Stimulated activated CD8-positive, alpha-beta memory T cell treated with anti-CD3 and anti-CD28 coated beads, Interleukin-15, amount 100 ng/mL, for 48 hours (primary cell): Measurements from ENCODE around the gene TMA16.
"Not testable (repeated sequence)": the region's sequence is repeated elsewhere in the genome, so short reads cannot be mapped to it uniquely, and the experiment has no call there.

Experiments used
- DNase-seq, 2 donors: peaks; one replicate each; pipeline ENCODE4 v3.0.0-alpha.2; 2020; ENCODE audit warnings: low read depth in 2 of 2

TMA16 gene

GRCh38 chr4:163515198-163515597 is 20.7 kb downstream of the TMA16 start:
- DNase-seq: no peak

DNA sequence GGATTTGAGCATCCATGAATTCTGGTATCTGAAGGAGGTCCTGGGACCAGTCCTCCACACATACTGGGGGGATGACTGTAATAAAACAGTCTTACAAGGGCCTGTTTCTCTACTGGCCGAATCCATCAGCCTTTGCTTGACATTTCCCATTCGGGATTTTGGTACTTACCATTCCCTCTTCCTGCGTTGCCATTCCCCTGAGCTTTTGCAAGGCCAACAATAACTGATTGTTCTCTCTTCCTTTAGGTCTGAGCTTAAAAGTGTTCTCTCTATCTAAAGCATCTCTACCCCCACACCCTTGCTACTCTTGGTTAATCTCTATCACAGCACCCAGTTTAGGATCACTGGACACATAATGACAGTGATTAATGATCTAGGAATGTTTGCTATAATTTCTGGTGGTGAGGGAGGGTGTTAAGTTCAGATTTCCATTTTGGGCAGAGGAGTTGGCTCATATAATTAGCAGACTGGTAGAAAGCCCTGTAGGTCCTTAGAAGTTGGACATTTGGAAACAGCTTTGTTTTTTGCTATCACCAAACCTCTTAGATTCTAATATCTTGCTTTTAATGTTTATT is 29.4 kb downstream of the TMA16 start:
- DNase-seq: no peak

GRCh38 chr4:163525982-163526381 is 31.5 kb downstream of the TMA16 start:
- no peak for DNase-seq

DNA sequence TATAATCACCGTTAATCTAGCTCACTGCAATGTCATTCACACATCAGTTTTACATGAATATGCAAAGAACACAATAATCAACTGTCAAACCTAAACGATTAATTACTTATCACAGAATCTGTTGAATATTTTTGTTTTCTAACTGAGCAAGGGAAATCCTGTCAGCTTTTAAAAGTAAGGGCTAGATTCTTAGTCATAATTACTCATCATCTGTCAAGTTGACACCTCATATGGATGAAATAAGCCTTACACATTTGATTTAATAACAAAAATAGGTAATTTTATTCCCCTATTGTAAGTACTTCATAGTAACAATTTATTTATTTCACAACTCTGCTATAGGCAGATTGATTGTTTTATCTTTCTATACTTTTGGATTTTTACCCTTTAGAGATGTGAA is 32.7 kb downstream of the TMA16 start:
- no peak for DNase-seq

DNA sequence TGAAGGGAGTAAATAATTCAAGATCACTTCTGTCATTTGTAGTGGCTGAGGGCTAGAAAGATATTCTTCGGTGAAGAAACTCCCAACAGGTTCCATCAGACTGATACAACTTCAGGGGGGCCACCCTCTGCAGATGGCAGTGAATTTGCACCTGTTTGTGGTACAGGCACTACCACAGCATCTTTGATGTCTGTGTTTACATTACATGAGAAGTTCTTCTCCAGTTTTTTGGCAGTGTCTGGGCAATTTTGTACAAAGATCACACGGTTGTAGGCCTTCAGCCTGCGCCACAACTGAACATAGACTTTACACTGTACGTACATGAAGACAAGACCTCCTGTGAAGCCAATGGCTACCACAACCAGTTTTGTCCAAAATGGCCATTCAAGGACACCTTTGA is 34.2 kb downstream of the TMA16 start:
- DNase-seq: no peak

DNA sequence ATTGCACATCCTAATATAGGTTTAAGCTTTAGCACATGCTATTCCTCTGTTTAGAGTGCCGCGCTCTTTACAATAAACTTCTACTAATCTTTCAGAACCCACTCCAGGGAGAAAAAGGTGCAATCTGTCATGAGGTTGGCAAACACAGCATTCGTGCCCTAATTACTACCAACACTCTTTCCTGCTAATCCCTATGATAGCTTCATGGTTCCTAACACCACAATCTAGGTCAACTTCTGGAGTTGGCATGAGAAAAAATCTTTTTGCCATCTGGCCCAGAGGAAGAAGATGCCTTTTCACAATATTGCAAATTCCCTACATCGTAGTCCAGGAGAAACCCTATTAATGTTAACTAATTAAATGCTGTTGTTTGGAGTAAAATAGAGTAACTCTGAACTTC is 39.6 kb downstream of the TMA16 start:
- DNase-seq: no peak

- DNase-seq: no peak
Measured at GRCh38 chr4:163535657-163536056, 41.2 kb downstream of the TMA16 start.

GRCh38 chr4:163536091-163536490 is 41.6 kb downstream of the TMA16 start:
- no peak for DNase-seq

DNA sequence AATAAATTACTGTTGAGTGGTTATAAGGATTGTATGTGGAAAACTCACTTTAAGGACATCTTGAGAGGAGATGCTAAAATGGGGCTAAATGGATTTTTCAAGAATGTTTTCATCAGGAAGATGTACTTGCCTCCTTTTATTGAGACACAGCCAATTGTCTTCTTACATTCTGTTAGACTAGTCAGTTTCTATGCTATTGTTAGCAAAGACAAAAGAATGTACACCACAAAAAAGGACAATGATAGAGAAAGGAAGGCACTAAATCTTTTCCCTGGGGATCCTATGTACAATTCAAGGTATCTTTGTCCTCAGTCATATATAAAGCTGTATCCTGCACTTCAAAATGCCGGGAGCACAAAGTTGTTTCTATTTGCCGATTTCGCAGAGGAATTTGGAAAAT is 42.6 kb downstream of the TMA16 start:
- no peak for DNase-seq

GRCh38 chr4:163538820-163539219 is 44.3 kb downstream of the TMA16 start:
- not testable (repeated sequence) for DNase-seq

- DNase-seq: no peak
Measured at GRCh38 chr4:163540448-163540847, 46.0 kb downstream of the TMA16 start.

DNA sequence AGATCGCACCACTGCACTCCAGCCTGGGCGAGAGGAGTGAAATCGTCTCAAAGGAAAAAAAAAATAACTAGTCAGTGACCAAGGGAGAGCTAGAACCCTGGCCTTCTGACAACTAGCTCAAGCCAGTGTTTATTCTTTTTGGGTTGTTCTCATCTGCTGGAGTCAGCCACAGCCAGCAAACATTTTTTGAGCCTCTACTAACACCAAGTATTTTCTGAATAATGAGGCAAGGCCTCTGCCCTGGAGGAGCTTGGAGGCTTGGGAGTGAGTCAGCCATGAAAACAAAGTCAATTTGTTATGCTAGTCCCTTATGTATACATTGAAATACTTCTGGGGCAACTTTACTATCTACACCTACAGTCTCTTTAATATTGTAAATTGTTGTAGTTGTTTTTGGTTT is 46.5 kb downstream of the TMA16 start:
- no peak for DNase-seq

DNA sequence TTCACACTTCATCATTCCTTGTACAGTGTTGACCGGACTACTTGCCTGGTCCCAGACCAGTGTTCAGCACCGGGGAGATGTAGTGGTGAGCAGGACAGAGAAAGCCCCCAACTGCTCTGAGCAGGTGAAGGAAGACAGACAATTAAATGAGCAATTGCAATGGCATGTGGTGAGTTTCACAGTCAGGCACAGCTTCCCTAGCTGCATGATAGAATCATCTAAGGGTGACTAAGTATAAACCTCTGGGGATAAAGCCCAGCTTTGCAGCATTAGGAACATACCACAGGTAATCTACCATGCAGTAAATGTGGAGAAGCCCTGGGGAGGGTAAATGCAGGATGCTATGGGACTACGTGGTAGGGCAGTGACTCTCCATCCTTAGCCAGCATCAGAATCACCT is 47.8 kb downstream of the TMA16 start:
- no peak for DNase-seq

- DNase-seq: peak; percentile 20 to 29
Measured at GRCh38 chr4:163544407-163545038, 50.0 kb downstream of the TMA16 start.

- no peak for DNase-seq
Measured at GRCh38 chr4:163548481-163549243, 54.2 kb downstream of the TMA16 start.

DNA sequence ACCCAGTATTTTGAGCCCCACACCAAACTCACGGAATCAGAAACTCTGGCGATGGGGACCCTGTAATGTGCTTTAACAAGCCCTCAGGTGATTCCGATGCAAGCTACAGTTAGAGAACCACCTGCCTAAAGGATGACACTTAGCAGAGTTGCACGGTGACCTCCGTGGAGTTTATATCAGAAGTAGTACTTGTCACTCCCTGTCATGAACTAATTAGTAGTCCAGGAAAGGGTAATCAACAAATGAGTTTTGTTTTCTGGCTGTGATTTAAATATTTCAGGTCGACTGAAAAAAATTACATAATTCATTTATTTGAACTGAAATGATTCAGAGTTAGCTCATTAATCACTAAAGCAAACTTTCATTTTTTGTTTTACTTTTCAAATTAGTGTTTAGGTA is 56.4 kb downstream of the TMA16 start:
- DNase-seq: no peak

DNA sequence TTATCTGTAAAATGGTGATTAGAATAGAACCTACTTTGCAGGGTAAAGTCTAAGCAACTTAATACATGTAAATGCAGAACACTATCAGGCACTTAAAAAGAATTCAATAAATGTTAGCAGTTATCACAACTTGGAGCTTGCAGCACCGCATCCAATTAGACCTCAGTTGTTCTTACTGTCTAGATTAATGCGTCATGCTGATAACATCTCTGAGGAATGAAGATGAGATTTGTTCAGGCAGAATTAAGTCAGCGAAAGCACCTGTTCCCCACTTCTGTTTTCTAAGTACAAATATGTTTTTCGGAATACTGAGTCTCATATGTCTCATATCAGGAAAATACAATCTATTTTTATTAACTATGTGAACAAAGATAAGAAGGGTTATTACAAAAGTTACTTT is 58.7 kb downstream of the TMA16 start:
- DNase-seq: no peak

DNA sequence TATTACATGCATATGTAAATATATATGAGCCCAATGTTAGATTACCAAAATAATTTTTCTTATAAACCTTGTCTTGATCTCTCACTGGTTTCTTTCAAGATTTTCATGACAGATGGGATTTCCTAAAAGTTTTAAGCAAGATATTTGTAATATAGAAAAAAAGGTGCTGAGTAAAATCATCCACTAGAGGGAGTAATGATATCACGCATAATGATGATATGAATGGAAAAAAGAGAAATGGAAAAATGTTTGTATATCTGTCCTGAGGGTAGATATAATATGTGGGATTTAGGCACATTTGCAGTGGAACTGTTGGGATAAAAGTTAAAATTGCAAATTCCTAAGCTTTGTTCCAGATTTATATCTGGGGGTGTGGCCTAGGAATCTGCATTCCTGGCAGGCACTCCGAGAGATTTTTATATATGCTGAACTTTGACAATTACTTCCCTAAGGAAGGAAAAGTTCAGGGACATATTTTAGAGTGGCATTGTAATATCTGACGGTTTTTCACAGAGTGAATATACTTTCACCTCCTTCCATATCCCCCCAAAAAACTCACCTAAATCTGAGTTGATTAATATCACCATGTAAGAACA is 60.5 kb downstream of the TMA16 start:
- DNase-seq: no peak

- no peak for DNase-seq
Measured at GRCh38 chr4:163556177-163556576, 61.7 kb downstream of the TMA16 start.

DNA sequence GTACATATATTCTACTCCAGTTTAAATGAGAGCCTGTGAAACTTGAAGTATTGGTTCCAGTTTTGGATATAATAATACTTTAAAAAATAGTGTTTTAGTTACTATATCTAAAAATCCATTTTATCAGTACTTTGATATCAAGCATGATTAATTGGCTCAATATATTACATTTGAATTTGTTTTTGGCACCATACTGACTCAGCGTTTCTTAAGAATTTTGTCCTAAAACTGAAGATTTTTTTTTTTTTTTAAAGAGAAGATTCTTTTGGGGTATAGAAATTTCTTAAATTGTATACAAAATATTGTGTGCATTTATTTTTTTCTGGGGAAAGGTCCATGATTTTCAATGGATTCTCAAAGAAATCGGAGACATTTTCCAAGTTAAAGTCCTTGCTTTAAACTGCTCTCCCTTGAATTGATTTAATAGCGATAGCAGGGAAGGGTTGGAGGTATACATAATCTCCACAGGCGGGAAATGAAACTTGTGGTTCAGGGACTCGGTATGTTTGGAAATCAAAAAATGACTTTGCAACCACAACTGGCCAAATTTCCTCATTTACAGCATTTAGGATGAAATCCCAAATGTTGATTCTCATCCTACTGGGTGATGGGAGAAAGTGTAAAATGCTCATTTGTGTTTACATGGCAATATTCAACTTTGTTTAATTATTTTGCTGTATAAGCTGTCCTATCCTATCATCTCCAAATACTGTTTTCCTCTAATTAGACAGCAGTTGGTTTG is 62.3 kb downstream of the TMA16 start:
- no peak for DNase-seq

DNA sequence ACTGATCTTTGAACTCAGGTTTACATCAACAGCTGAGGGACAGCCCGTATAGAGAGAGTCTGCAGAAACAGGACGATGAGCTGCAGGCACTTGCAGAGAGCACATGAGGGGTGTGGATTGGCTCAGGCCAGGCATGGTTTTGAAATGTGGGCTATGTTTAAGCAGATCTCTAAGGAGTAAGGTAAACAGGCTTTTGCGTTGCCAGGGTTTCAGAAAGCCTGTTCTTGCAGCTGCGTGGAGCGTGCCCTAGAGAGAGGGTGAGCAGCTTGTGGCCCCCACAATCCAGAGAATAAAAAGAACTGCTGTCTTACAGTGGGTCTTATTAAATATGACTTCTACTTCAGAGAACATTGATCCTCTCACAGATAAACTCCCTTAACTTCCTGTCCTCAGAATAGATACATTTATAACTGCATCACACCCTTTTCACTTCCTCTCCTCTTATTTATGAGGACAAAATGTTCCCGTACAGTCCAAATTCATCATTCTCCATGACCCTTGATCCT is 64.1 kb downstream of the TMA16 start:
- no peak for DNase-seq

- no peak for DNase-seq
Measured at GRCh38 chr4:163562496-163562895, 68.0 kb downstream of the TMA16 start.
